OCI-LY1 (cell line): Measurements from ENCODE around the gene LAMA1.

ENCODE experiments used
- H2AFZ ChIP-seq: fragments of 200-600 bp; sonication (generic), shearing (Covaris generic); 2 replicates; pipeline ENCODE4 v1.6.0; 2014; ENCODE audit warnings: antibody characterized with exemption, mild to moderate bottlenecking, low read length
- H3F3A ChIP-seq: fragments of 200-600 bp; sonication (generic), shearing (Covaris generic); 2 replicates; pipeline ENCODE4 v1.6.0; 2014; ENCODE audit warnings: mild to moderate bottlenecking, antibody characterized with exemption, low read length, moderate library complexity; ENCODE audit not compliant: insufficient read depth
- H3K27ac ChIP-seq: fragments of 200-600 bp; sonication (generic); 2 replicates; pipeline ENCODE4 v1.5.1; 2014; ENCODE audit warnings: low read length, mixed run types, mild to moderate bottlenecking, low read depth; ENCODE audit not compliant: poor library complexity, severe bottlenecking
- H3K27me3 ChIP-seq: fragments of 200-600 bp; sonication (generic); 2 replicates; pipeline ENCODE4 v1.6.0; 2014; ENCODE audit warnings: antibody characterized with exemption, mild to moderate bottlenecking, low read length, moderate library complexity; ENCODE audit not compliant: insufficient read depth
- H3K36me3 ChIP-seq: fragments of 200-600 bp; sonication (generic); 2 replicates; pipeline ENCODE4 v1.6.1; 2014; ENCODE audit warnings: mild to moderate bottlenecking, antibody characterized with exemption, low read length, moderate library complexity, mixed read lengths; ENCODE audit not compliant: insufficient read depth
- H3K4me1 ChIP-seq: fragments of 200-600 bp; sonication (generic); 2 replicates; pipeline ENCODE4 v1.5.1; 2014; ENCODE audit warnings: mild to moderate bottlenecking, low read length, moderate library complexity; ENCODE audit not compliant: insufficient read depth, severe bottlenecking
- H3K4me2 ChIP-seq: fragments of 200-600 bp; sonication (generic), shearing (Covaris generic); 2 replicates; pipeline ENCODE4 v1.6.1; 2014; ENCODE audit warnings: low read length
- H3K4me3 ChIP-seq: fragments of 200-600 bp; sonication (generic); 2 replicates; pipeline ENCODE4 v1.5.1; 2014; ENCODE audit warnings: low read length, low read depth, mild to moderate bottlenecking, mixed read lengths; ENCODE audit not compliant: poor library complexity, severe bottlenecking
- H3K79me2 ChIP-seq: fragments of 200-600 bp; shearing (Covaris generic); 2 replicates; pipeline ENCODE4 v1.6.1; 2016; ENCODE audit warnings: mixed run types, low read length, mixed read lengths; ENCODE audit not compliant: insufficient read depth
- H3K9ac ChIP-seq: fragments of 200-600 bp; sonication (generic), shearing (Covaris generic); 2 replicates; pipeline ENCODE4 v1.6.1; 2014; ENCODE audit warnings: mild to moderate bottlenecking, low read length, mixed read lengths
- H3K9me2 ChIP-seq: fragments of 200-600 bp; sonication (generic), shearing (Covaris generic); 2 replicates; pipeline ENCODE4 v1.6.1; 2014; ENCODE audit warnings: low read depth, mild to moderate bottlenecking, low read length, mixed read lengths
- H3K9me3 ChIP-seq: fragments of 200-600 bp; shearing (Covaris generic); 2 replicates; pipeline ENCODE4 v1.6.1; 2014; ENCODE audit warnings: low read length, mixed read lengths
- H4K20me1 ChIP-seq: fragments of 200-600 bp; sonication (generic), shearing (Covaris generic); 2 replicates; pipeline ENCODE4 v1.6.0; 2016; ENCODE audit warnings: mild to moderate bottlenecking, low read length; ENCODE audit not compliant: insufficient read depth
- EZH2 ChIP-seq: fragments of 200-600 bp; sonication (generic), shearing (Covaris generic); IDR thresholded peaks from 2 replicates; pipeline ENCODE4 v1.8.0; 2017; ENCODE audit warnings: borderline replicate concordance, mixed run types, mild to moderate bottlenecking, antibody characterized with exemption, low read length, moderate library complexity, mixed read lengths
- TF ChIP-seq, protein P1 (sequence below): fragments of 200-600 bp; sonication (generic), shearing (Covaris generic); IDR thresholded peaks from 2 replicates; pipeline ENCODE4 v1.5.1; 2017; ENCODE audit warnings: mild to moderate bottlenecking, antibody characterized with exemption, low read length, moderate library complexity, mixed read lengths

Gene LAMA1

GRCh38 chr18:6963452-6964097, 154.0 kb downstream of the LAMA1 start:
- Histone ChIP-seq H3K36me3 (no peaks in the 10 kb centered on the region), H3K79me2 (no peaks in the 10 kb centered on the region), H3K27me3 (no peaks in the 10 kb centered on the region), H3K4me1 (no peaks in the 10 kb centered on the region), H2AFZ (no peak overlapping the region), H3K9me3 (no peaks in the 10 kb centered on the region), H3K27ac (no peak overlapping the region), H3K9ac (no peak overlapping the region), H3K4me2 (no peak overlapping the region), H3K9me2 (no peaks in the 10 kb centered on the region), H3K4me3 (no peak overlapping the region), H3F3A (no peaks in the 10 kb centered on the region), H4K20me1 (no peaks in the 10 kb centered on the region)
- TF ChIP-seq EZH2: no peak
- TF ChIP-seq, protein P1, sequence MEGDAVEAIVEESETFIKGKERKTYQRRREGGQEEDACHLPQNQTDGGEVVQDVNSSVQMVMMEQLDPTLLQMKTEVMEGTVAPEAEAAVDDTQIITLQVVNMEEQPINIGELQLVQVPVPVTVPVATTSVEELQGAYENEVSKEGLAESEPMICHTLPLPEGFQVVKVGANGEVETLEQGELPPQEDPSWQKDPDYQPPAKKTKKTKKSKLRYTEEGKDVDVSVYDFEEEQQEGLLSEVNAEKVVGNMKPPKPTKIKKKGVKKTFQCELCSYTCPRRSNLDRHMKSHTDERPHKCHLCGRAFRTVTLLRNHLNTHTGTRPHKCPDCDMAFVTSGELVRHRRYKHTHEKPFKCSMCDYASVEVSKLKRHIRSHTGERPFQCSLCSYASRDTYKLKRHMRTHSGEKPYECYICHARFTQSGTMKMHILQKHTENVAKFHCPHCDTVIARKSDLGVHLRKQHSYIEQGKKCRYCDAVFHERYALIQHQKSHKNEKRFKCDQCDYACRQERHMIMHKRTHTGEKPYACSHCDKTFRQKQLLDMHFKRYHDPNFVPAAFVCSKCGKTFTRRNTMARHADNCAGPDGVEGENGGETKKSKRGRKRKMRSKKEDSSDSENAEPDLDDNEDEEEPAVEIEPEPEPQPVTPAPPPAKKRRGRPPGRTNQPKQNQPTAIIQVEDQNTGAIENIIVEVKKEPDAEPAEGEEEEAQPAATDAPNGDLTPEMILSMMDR: no peak

DNA sequence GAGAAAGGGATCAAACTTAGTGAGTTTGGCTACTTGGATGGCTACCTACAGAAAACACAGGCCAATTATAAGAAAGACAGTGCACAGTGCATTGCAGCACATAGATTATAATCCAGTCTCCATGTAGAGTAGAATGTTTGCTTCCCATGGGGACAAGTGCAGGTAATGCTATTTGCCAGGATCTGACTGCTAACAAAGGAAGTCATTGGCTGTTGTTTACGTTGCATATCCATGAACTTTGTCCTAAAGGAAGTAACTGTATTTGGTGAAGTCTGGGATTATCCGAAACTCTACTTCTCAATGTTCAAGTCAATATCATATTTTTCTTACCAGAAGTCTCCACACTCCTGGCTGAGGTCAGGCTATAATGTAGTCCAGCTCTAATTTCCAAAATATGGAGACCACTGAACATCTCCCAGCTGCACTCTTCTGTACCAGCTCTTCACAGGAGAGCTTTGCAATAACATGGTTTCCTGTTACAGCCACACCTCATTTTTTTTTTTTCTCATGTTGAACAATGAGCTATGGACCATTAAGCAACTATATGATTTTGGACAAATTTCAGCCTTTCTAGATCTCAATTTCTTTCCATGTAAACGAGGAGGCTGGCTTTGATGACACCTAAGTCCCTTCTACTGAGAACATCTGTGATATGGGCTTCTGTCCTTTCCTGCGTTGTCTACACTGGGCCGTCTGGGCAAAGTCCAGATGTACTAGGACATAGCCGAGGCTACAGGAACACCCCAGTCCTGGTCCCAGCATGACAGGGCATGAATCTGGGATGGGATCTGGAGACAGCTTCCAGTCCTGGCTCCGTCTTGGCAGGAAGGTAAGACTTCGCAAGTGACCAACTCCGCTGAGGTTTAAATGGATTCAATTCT, 154.8 kb downstream of the LAMA1 start:
- TF ChIP-seq, protein P1: no peak
- TF ChIP-seq EZH2: no peak
- Histone ChIP-seq H3K79me2 (no peaks in the 10 kb centered on the region), H3K9me2 (no peaks in the 10 kb centered on the region), H4K20me1 (no peaks in the 10 kb centered on the region), H3F3A (no peaks in the 10 kb centered on the region), H3K4me2 (no peak overlapping the region), H2AFZ (no peak overlapping the region), H3K36me3 (no peaks in the 10 kb centered on the region), H3K9me3 (no peaks in the 10 kb centered on the region), H3K27ac (no peak overlapping the region), H3K9ac (no peak overlapping the region), H3K4me3 (no peak overlapping the region), H3K27me3 (no peaks in the 10 kb centered on the region), H3K4me1 (no peaks in the 10 kb centered on the region)

GRCh38 chr18:6961331-6961730, 156.3 kb downstream of the LAMA1 start:
- Histone ChIP-seq H3K9me2 (no peaks in the 10 kb centered on the region), H2AFZ (no peak overlapping the region), H3K4me2 (no peak overlapping the region), H3K9ac (no peak overlapping the region), H3K4me1 (no peaks in the 10 kb centered on the region), H3K27ac (no peak overlapping the region), H4K20me1 (no peaks in the 10 kb centered on the region), H3F3A (no peaks in the 10 kb centered on the region), H3K9me3 (no peaks in the 10 kb centered on the region), H3K27me3 (0 out of 2 replicates have a peak, but pooled peaks cover 3% of the 10 kb centered on the region), H3K36me3 (no peaks in the 10 kb centered on the region), H3K79me2 (no peaks in the 10 kb centered on the region), H3K4me3 (no peak overlapping the region)
- no peak for TF ChIP-seq EZH2
- TF ChIP-seq, protein P1: no peak
